ENCODE data around the gene PDF. TPM values are rescaled to one million over a fixed set of nuclear protein-coding genes. Genes with fewer than 3 reads are reported as not detected.

The PDF gene
- total RNA-seq, 1 donor from 2014 or later = 20.1 TPM

- Mint-ChIP-seq H3K27ac (ENCODE audit: unreplicated experiment) (peak overlapping the region; percentile 27), H3K9me3 (no peaks in the 10 kb centered on the region), H3K4me1 (peaks cover 27% of the 10 kb centered on the region), H3K27me3 (ENCODE audit: low read depth) (no peaks in the 10 kb centered on the region), H3K4me3 (peak overlapping the region; percentile 72), H3K36me3 (ENCODE audit: low read depth) (peaks cover 15% of the 10 kb centered on the region)
- DNase-seq (ENCODE audit: low read depth, low spot score) = no peak
- TF ChIP-seq, protein P1, sequence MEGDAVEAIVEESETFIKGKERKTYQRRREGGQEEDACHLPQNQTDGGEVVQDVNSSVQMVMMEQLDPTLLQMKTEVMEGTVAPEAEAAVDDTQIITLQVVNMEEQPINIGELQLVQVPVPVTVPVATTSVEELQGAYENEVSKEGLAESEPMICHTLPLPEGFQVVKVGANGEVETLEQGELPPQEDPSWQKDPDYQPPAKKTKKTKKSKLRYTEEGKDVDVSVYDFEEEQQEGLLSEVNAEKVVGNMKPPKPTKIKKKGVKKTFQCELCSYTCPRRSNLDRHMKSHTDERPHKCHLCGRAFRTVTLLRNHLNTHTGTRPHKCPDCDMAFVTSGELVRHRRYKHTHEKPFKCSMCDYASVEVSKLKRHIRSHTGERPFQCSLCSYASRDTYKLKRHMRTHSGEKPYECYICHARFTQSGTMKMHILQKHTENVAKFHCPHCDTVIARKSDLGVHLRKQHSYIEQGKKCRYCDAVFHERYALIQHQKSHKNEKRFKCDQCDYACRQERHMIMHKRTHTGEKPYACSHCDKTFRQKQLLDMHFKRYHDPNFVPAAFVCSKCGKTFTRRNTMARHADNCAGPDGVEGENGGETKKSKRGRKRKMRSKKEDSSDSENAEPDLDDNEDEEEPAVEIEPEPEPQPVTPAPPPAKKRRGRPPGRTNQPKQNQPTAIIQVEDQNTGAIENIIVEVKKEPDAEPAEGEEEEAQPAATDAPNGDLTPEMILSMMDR (conservative IDR thresholded peaks at IDR 0.05) = no peak
Observed at GRCh38 chr16:69326172-69326873, 4.1 kb downstream of the PDF start.

DNA sequence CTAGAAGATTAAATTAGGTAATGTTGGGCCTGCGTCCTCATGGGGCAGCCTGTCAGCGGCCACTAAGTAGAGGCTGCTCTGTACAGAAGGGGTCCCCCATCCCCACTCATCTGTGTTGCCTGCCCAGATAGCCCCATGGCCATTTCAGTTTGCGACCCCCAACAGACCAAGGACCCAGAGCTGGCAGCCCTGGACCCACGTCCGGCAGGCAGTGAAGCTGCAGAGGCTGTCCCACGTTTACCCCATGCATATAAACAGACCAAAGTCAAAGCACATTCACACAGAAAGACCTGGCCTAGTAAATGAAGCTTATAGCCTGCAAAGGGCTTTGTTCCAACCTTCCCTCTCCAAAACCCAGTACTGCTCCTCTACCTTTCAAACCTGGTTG, 4.6 kb downstream of the PDF start:
- peak overlapping the region; percentile 27 for H3K27ac Mint-ChIP-seq (ENCODE audit: unreplicated experiment)
- no peaks in the 10 kb centered on the region for H3K9me3 Mint-ChIP-seq
- H3K36me3 Mint-ChIP-seq (ENCODE audit: low read depth) = peaks cover 17% of the 10 kb centered on the region
- H3K27me3 Mint-ChIP-seq (ENCODE audit: low read depth) = no peaks in the 10 kb centered on the region
- H3K4me1 Mint-ChIP-seq = peaks cover 27% of the 10 kb centered on the region
- no peak for DNase-seq (ENCODE audit: low read depth, low spot score)
- TF ChIP-seq, protein P1 (conservative IDR thresholded peaks at IDR 0.05) = no peak
- peak overlapping the region; percentile 72 for H3K4me3 Mint-ChIP-seq

GRCh38 chr16:69324585-69325253, 5.7 kb downstream of the PDF start:
- H3K27ac Mint-ChIP-seq (ENCODE audit: unreplicated experiment) = peak overlapping the region; percentile 19
- H3K4me1 Mint-ChIP-seq = peaks cover 27% of the 10 kb centered on the region
- H3K27me3 Mint-ChIP-seq (ENCODE audit: low read depth) = no peaks in the 10 kb centered on the region
- H3K9me3 Mint-ChIP-seq = no peaks in the 10 kb centered on the region
- peaks cover 18% of the 10 kb centered on the region for H3K36me3 Mint-ChIP-seq (ENCODE audit: low read depth)
- H3K4me3 Mint-ChIP-seq = peak overlapping the region; percentile 27
- DNase-seq (ENCODE audit: low read depth, low spot score) = no peak
- TF ChIP-seq, protein P1 (conservative IDR thresholded peaks at IDR 0.05) = no peak

GRCh38 chr16:69324013-69324531, 6.3 kb downstream of the PDF start:
- TF ChIP-seq, protein P1 (conservative IDR thresholded peaks at IDR 0.05) = no peak
- Mint-ChIP-seq H3K36me3 (ENCODE audit: low read depth) (peaks cover 22% of the 10 kb centered on the region), H3K4me1 (peaks cover 21% of the 10 kb centered on the region), H3K9me3 (no peaks in the 10 kb centered on the region), H3K27ac (ENCODE audit: unreplicated experiment) (no peak overlapping the region), H3K4me3 (no peak overlapping the region), H3K27me3 (ENCODE audit: low read depth) (no peaks in the 10 kb centered on the region)
- no peak for DNase-seq (ENCODE audit: low read depth, low spot score)

DNA sequence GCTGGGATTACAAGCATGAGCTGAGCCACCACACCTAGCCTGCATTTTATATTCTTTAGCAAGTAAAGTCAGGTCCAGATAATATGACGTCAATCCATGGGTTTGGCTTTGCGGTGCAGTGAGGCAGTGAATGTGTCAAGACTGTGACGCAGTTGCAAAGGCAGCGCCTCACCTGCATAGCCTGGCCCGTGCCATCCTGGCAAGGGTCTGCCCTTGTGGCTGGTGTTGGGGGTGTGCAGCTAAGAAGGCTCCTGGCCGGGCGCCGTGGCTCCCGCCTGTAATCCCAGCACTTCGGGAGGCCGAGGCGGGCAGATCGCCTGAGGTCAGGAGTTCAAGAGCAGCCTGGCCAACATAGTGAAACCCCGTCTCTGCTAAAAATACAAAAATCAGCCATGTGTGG, 7.0 kb downstream of the PDF start:
- DNase-seq (ENCODE audit: low read depth, low spot score) = no peak
- TF ChIP-seq, protein P1 (conservative IDR thresholded peaks at IDR 0.05) = no peak
- Mint-ChIP-seq H3K27ac (ENCODE audit: unreplicated experiment) (no peak overlapping the region), H3K27me3 (ENCODE audit: low read depth) (no peaks in the 10 kb centered on the region), H3K36me3 (ENCODE audit: low read depth) (peaks cover 22% of the 10 kb centered on the region), H3K9me3 (no peaks in the 10 kb centered on the region), H3K4me1 (peaks cover 15% of the 10 kb centered on the region), H3K4me3 (peak overlapping the region; percentile 27)

Data from neural crest cell (in vitro differentiated cells).